HG02981 (cell line): ENCODE data around the gene SYNPO2L.
"Not testable (repeated sequence)": the region's sequence is repeated elsewhere in the genome, so short reads cannot be mapped to it uniquely, and the experiment has no call there.

Experiments used
- ATAC-seq: cut with Tn5 transposase; IDR thresholded peaks from one replicate; pipeline ENCODE4 v1.9.1; 2021; ENCODE audit warnings: mild to moderate bottlenecking, moderate library complexity; ENCODE audit not compliant: unreplicated experiment

The SYNPO2L gene

DNA sequence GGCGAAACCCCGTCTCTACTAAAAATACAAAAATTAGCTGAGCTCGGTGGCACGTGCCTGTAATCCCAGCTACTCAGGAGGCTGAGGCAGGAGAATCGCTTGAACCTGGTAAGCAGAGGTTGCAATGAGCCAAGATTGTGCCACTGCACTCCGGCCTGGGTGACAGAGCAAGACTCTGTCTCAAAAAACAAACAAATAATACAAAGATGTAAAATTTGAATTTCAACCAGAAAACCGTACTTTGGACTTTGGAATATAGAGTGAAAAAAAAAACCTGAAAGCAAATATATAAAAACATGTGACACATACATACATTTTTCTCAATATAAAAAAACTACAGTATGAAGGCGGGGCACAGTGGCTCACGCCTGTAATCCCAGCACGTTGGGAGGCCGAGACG lies 34.9 kb downstream of the SYNPO2L start:
- ATAC-seq: not testable (repeated sequence)

- ATAC-seq: not testable (repeated sequence)
Observed at GRCh38 chr10:73617143-73617542, 38.7 kb downstream of the SYNPO2L start.

- no peak for ATAC-seq
Observed at GRCh38 chr10:73614720-73615119, 41.1 kb downstream of the SYNPO2L start.

- no peak for ATAC-seq
Observed at GRCh38 chr10:73609116-73609515, 46.7 kb downstream of the SYNPO2L start.

- no peak for ATAC-seq
Observed at GRCh38 chr10:73601486-73601921, 54.3 kb downstream of the SYNPO2L start.

DNA sequence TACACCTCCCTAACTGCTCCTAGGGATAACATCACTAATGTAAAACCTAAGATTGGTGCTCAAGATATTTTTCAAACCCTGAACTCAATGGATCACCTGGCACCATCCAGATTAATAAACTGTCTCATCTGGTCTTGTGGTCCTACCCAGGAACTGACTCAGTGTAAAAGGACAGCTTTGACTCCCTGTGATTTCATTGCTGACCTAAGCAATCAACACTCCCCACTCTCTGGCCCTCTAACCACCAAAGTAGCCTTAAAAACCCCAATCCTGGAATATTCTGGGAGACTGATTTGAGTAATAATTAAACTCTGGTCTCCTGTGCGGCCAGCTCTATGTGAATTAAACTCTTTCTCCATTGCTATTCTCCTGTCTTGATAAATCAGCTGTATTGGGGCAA lies 58.5 kb downstream of the SYNPO2L start:
- no peak for ATAC-seq
